NCI-H2196 treated with DMSO at 0.1 percent for 48 hours (cell line): ENCODE results near the gene TMEM100.
"Not testable (repeated sequence)": the region's sequence is repeated elsewhere in the genome, so short reads cannot be mapped to it uniquely, and the experiment has no call there.

Experiments used
- DNase-seq: peaks from one replicate; lab custom pipeline; 2025; ENCODE audit not compliant: unreplicated experiment; lab: John Stamatoyannopoulos, UW

The TMEM100 gene

GRCh38 chr17:55690105-55690508 lies 32.6 kb downstream of the TMEM100 start:
- DNase-seq: no peak

DNA sequence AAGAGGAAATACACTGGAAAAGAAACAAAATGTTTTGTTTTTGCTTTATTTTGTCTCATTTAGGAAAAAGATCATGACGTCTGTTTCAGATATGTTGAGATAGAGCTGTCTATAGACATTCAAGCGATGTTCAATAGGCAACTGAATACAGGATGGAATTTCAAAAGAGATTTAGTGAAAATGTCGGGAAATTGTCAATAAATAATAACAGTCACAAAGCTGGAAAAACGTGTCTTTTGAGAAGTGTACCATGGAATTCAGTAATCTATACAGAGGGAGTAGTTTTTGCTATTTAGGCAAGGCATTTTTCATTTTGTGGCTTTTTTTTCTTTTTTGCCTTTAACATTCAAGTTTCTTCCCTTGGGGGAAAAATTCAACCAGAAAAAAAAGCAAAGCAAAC lies 33.0 kb downstream of the TMEM100 start:
- DNase-seq: no peak

- no peak for DNase-seq
These were observed 34.6 kb downstream of the TMEM100 start for GRCh38 chr17:55688057-55688456.

- no peak for DNase-seq
These were observed 35.6 kb downstream of the TMEM100 start for GRCh38 chr17:55687037-55687436.

GRCh38 chr17:55683550-55684315 lies 38.9 kb downstream of the TMEM100 start:
- DNase-seq: no peak

- no peak for DNase-seq
These were observed 41.3 kb downstream of the TMEM100 start for GRCh38 chr17:55681342-55681700.

GRCh38 chr17:55680686-55681341 lies 41.9 kb downstream of the TMEM100 start:
- no peak for DNase-seq

DNA sequence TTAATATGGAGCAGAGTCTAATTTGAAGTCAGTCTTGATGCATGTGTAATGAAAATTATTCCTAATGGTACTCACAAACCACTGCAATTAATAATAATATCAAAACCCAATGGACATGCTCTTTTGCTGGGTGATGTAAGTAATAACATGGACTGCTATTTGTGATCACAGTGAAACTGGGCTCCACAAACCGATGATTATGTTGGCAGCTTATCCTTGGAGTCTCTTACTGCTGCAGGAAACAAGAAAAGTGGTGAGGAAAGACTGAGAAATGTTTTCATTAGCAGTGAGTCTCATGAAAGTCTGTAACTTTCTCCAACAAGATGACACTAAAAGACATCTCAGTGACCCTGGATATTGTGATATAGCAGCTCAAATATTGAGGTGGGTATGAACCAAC lies 45.2 kb downstream of the TMEM100 start:
- no peak for DNase-seq

GRCh38 chr17:55676274-55676673 lies 46.4 kb downstream of the TMEM100 start:
- DNase-seq: no peak

GRCh38 chr17:55673743-55674506 lies 48.7 kb downstream of the TMEM100 start:
- no peak for DNase-seq

DNA sequence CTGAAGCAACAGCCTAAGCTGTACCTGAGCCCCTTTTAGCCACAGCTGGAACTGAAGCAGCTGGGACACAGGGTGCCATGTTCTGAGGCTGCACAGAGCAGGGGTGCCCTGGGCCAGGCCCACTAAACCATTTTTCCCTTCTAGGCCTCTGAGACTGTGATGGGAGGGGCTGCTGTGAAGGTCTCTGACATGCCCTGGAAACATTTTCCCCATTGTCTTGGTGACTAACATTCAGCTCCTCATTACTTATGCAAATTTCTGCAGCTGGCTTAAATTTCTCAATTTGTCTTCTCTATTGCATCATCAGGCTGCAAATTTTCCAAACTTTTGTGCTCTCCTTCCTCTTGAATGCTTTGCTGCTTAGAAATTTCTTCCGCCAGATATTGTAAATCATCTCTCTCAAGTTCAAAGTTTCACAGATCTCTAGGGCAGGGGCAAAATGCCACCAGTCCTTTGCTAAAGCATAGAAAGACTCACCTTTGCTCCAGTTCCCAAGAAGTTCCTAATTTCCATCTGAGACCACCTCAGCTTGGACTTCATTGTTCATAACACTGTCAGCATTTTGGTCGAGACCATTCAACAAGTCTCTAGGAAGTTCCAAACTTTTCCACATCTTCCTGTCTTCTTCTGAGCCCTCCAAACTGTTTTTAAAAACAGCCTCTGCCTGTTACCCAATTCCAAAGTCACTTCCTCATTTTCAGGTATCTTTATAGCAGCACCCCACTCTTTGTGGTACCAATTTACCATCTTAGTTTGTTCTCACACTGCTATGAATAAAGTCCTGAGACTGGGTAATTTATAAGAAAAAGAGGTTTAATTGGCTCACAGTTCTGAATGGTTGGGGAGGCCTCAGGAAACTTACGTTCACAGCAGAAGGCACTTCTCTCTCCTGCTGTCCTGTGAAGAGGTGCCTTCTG lies 49.8 kb downstream of the TMEM100 start:
- no peak for DNase-seq

DNA sequence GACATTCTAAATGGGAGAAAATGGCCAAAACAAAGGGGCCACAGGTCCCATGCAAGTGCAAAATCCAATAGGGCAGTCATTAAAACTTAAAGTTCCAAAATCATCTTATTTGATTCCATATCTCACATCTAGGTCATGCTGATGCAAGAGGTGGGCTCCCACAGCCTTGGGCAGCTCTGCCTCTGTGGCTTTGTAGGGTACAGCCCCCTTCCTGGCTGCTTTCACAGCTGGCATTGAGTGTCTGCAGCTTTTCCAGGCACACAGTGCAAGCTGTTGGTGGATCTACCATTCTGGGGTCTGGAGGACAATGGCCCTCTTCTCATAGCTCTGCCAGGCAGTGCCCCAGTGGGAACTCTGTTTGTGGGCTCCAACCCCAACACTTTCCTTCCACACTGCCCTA lies 50.7 kb downstream of the TMEM100 start:
- DNase-seq: not testable (repeated sequence)
